HepG2 (cell line): ENCODE data around the gene TTN. TPM values are rescaled to one million over a fixed set of nuclear protein-coding genes. Genes with fewer than 3 reads are reported as not detected.

Experiments
- ATAC-seq: fragments of 200-7000 bp; cut with Tn5 transposase; 3 replicates; pipeline ENCODE4 v1.9.1; 2020; ENCODE audit warnings: mild to moderate bottlenecking, moderate library complexity
- BruUV-seq: library from RNA; stranded (reverse); fragments of 400-500 nt; replicated peaks from 2 replicates; lab custom pipeline; 2021; lab: Mats Ljungman, UMichigan
- CTCF ChIA-PET: fragments of 300-600 bp; formaldehyde crosslinking; extraction: SDS; loops from one replicate; lab custom pipeline; 2021; ENCODE audit warnings: low total read pairs, inconsistent platforms, low intra/inter-chr PET ratio; lab: Yijun Ruan, JAX
- POLR2A ChIA-PET: fragments of 350-600 bp; sonication (Branson Sonifier 250); formaldehyde crosslinking; loops from one replicate; lab custom pipeline; 2020; ENCODE audit warnings: antibody characterized with exemption, inconsistent platforms; lab: Yijun Ruan, JAX
- DNase-seq: peaks from one replicate; pipeline ENCODE4 v3.0.0-alpha.2; 2015; ENCODE audit warnings: low spot score
- FAIRE-seq: peaks from 3 replicates; lab custom pipeline; 2011; peaks lifted over from hg19 to GRCh38; lab: Jason Lieb, UNC
- H2AFZ ChIP-seq: one replicate; pipeline ENCODE4 v1.6.1; 2011; ENCODE audit warnings: low read length, inconsistent platforms
- H3K27ac ChIP-seq: fragments of 300-600 bp; 3 replicates; pipeline ENCODE4 v1.8.0; 2011; ENCODE audit warnings: mixed run types, mild to moderate bottlenecking, mixed read lengths, low read length, inconsistent platforms; ENCODE audit not compliant: insufficient read depth; ENCODE audit errors: extremely low read length
- H3K27me3 ChIP-seq, 2 experiments: fragments of 200-600 bp in 1 of 2; 2 replicates in 1 of 2; 3 replicates in 1 of 2; pipeline versions ENCODE4 v1.6.0 to v1.8.0; 2011; ENCODE audit warnings: low read length in 2 of 2, mild to moderate bottlenecking in 2 of 2, moderate library complexity in 2 of 2, inconsistent platforms in 1 of 2; ENCODE audit not compliant: insufficient read depth in 2 of 2, control insufficient read depth in 1 of 2
- H3K36me3 ChIP-seq, 2 experiments: fragments of 200-600 bp in 1 of 2; replicated peaks in 1 of 2; 2 replicates in 1 of 2; 3 replicates in 1 of 2; pipeline versions ENCODE4 v1.5.1 to v1.8.0; 2011; ENCODE audit warnings: low read length in 2 of 2, inconsistent platforms in 1 of 2; ENCODE audit not compliant: insufficient read depth in 2 of 2, control insufficient read depth in 1 of 2
- H3K4me1 ChIP-seq: 2 replicates; pipeline ENCODE4 v1.5.1; 2012; ENCODE audit warnings: low read length, inconsistent platforms; ENCODE audit not compliant: insufficient read depth
- H3K4me2 ChIP-seq: 2 replicates; pipeline ENCODE4 v1.6.0; 2011; ENCODE audit warnings: low read depth, low read length, inconsistent platforms
- H3K4me3 ChIP-seq, 3 experiments: fragments of 200-600 bp in 1 of 3; sonication (generic), shearing (Covaris generic) in 1 of 3; replicated peaks in 1 of 3; 2 replicates each; pipeline ENCODE4 v1.5.1; 2011 to 2016; ENCODE audit warnings: low read length in 3 of 3, inconsistent platforms in 2 of 3, low read depth in 2 of 3, mild to moderate bottlenecking in 2 of 3, control low read depth in 1 of 3, mixed read lengths in 1 of 3; ENCODE audit not compliant: insufficient read depth in 1 of 3
- H3K79me2 ChIP-seq: one replicate; pipeline ENCODE4 v1.6.1; 2011; ENCODE audit warnings: low read length, inconsistent platforms; ENCODE audit not compliant: insufficient read depth
- H3K9ac ChIP-seq: 2 replicates; pipeline ENCODE4 v1.6.0; 2011; ENCODE audit warnings: mild to moderate bottlenecking, low read depth, low read length, inconsistent platforms; ENCODE audit not compliant: insufficient read depth
- H3K9me3 ChIP-seq: 2 replicates; pipeline ENCODE4 v1.5.1; 2012; ENCODE audit warnings: mild to moderate bottlenecking, low read length
- H4K20me1 ChIP-seq: 2 replicates; pipeline ENCODE4 v1.6.0; 2011; ENCODE audit warnings: inconsistent platforms, mild to moderate bottlenecking, low read length, moderate library complexity; ENCODE audit not compliant: insufficient read depth
- REPIN1 ChIP-seq: sonication (generic); formaldehyde crosslinking; IDR thresholded peaks from 2 replicates; pipeline ENCODE4 v1.8.0; 2022; ENCODE audit warnings: missing genetic modification reagents, low read depth, mild to moderate bottlenecking, borderline replicate concordance
- RFX5 ChIP-seq: IDR thresholded peaks from 2 replicates; pipeline ENCODE4 v1.6.1; 2011; ENCODE audit warnings: low read depth, low read length, improper control_type of control experiment
- TEAD2 ChIP-seq: sonication (generic); formaldehyde crosslinking; IDR thresholded peaks from 2 replicates; pipeline ENCODE4 v1.9.0; 2021; ENCODE audit warnings: missing genetic modification reagents
- ZEB1 ChIP-seq: IDR thresholded peaks from 2 replicates; pipeline ENCODE4 v1.6.1; 2012; ENCODE audit warnings: mild to moderate bottlenecking, low read depth, inconsistent platforms; ENCODE audit not compliant: insufficient replicate concordance
- WGBS: methylation state at CpG from one replicate; pipeline ENCODE4 v1.1.6; 2017; ENCODE audit warnings: low lambda C conversion rate; 5-methylcytosine and 5-hydroxymethylcytosine counted together
- in situ Hi-C: cut with HindIII; loops from 2 replicates; pipeline ENCODE4 v1.10.0; 2017; ENCODE audit warnings: low pct_unique_long_range_greater_than_20kb; ENCODE audit not compliant: extremely low pct_ligation_motif_present
- intact Hi-C: fragments of 100-400 bp; cut with micrococcal nuclease; formaldehyde crosslinking; loops from one replicate; pipeline ENCODE4 v1.10.0; 2022; ENCODE audit not compliant: unreplicated experiment
- polyA plus RNA-seq, 8 experiments: library from polyadenylated mRNA; depleted of rRNA in 3 of 8; stranded (reverse) in 7 of 8; unstranded in 1 of 8; fragments of >200 nt; fragmentation: Illumina TruSeq in 4 of 8; extraction: Trizol in 4 of 8; gene quantifications; 2 replicates each; pipeline versions ENCODE4 v1.2.1 to v1.2.3, GENCODE V29; 2011 to 2016; ENCODE audit warnings: low read depth in 4 of 8, missing spikeins in 1 of 8, mixed read lengths in 1 of 8; ENCODE audit not compliant: insufficient read depth in 1 of 8
- total RNA-seq, 5 experiments: library from RNA; depleted of rRNA; stranded (reverse); fragments of >200 nt; fragmentation: Illumina TruSeq; extraction: Trizol; gene quantifications; 2 replicates each; pipeline ENCODE4 v1.2.3, GENCODE V29; 2016; ENCODE audit warnings: low read depth in 1 of 5
- TF ChIP-seq, protein P1 (sequence below): fragments of 450-650 bp; IDR thresholded peaks from 2 replicates; pipeline ENCODE4 v1.6.1; 2016
- TF ChIP-seq, protein P2 (sequence below): sonication (generic); formaldehyde crosslinking; conservative IDR thresholded peaks from 2 replicates; pipeline ENCODE4 v1.4.0; 2020; ENCODE audit warnings: missing genetic modification reagents
- TF ChIP-seq, protein P3 (sequence below): sonication (generic); formaldehyde crosslinking; IDR thresholded peaks from 2 replicates; pipeline ENCODE4 v1.5.0; 2020; ENCODE audit warnings: mild to moderate bottlenecking, missing genetic modification reagents
- TF ChIP-seq, protein P4 (sequence below): sonication (generic); formaldehyde crosslinking; IDR thresholded peaks from 2 replicates; pipeline ENCODE4 v1.4.0; 2020; ENCODE audit warnings: missing genetic modification reagents
- TF ChIP-seq, protein P5 (sequence below): sonication (generic); formaldehyde crosslinking; IDR thresholded peaks from 2 replicates; pipeline ENCODE4 v1.5.0; 2020; ENCODE audit warnings: missing genetic modification reagents
- TF ChIP-seq, protein P6 (sequence below): sonication (generic); formaldehyde crosslinking; IDR thresholded peaks from 2 replicates; pipeline ENCODE4 v1.4.0; 2020; ENCODE audit warnings: missing genetic modification reagents

TTN gene
- total and polyA plus RNA-seq, 2 of the 13 experiments (the other 11 are each of a cell fraction or from before 2014, with no cell fraction given), result under 0.01 TPM

DNA sequence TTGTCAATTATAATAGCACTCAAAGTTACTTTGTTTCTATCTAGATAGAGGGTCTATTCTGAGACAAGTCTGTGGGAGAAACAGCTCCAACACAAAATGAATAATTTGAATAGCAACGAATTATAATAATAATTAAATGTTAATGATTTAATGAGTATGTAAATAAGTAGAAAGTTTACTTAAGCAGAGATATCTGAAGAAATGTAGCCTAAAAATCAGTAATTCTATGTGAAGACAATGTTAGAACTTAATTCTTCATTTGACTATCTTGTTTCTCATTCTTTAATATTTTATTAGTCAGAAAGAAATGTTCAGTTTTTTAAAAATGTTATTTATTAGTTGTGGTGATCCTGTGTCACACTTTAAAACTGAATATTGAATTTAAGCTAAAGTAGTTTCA is 165.7 kb downstream of the TTN start:
- ATAC-seq (no peak), DNase-seq (no peak), FAIRE-seq (no peak)
- intact Hi-C loops, result no loop called here
- BruUV-seq, result no TSS peak
- POLR2A ChIA-PET, result no interaction called here
- H3K27ac ChIP-seq, result no peak overlapping the region
- in situ Hi-C loops, result no loop called here
- no peaks in the 10 kb centered on the region for H3K79me2 ChIP-seq
- H2AFZ ChIP-seq, result no peak overlapping the region
- no peaks in the 10 kb centered on the region for H4K20me1 ChIP-seq
- no peaks in the 10 kb centered on the region for H3K9me3 ChIP-seq
- no peaks in the 10 kb centered on the region for H3K4me1 ChIP-seq
- no peak overlapping the region for H3K4me3 ChIP-seq
- H3K9ac ChIP-seq, result no peak overlapping the region
- no peak overlapping the region for H3K4me2 ChIP-seq
- no peaks in the 10 kb centered on the region for H3K27me3 ChIP-seq
- TF ChIP-seq RFX5, result no peak
- TF ChIP-seq, protein P1, sequence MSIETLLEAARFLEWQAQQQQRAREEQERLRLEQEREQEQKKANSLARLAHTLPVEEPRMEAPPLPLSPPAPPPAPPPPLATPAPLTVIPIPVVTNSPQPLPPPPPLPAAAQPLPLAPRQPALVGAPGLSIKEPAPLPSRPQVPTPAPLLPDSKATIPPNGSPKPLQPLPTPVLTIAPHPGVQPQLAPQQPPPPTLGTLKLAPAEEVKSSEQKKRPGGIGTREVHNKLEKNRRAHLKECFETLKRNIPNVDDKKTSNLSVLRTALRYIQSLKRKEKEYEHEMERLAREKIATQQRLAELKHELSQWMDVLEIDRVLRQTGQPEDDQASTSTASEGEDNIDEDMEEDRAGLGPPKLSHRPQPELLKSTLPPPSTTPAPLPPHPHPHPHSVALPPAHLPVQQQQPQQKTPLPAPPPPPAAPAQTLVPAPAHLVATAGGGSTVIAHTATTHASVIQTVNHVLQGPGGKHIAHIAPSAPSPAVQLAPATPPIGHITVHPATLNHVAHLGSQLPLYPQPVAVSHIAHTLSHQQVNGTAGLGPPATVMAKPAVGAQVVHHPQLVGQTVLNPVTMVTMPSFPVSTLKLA, result no peak
- TF ChIP-seq, protein P2, sequence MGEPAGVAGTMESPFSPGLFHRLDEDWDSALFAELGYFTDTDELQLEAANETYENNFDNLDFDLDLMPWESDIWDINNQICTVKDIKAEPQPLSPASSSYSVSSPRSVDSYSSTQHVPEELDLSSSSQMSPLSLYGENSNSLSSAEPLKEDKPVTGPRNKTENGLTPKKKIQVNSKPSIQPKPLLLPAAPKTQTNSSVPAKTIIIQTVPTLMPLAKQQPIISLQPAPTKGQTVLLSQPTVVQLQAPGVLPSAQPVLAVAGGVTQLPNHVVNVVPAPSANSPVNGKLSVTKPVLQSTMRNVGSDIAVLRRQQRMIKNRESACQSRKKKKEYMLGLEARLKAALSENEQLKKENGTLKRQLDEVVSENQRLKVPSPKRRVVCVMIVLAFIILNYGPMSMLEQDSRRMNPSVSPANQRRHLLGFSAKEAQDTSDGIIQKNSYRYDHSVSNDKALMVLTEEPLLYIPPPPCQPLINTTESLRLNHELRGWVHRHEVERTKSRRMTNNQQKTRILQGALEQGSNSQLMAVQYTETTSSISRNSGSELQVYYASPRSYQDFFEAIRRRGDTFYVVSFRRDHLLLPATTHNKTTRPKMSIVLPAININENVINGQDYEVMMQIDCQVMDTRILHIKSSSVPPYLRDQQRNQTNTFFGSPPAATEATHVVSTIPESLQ, result no peak
- TF ChIP-seq, protein P3, sequence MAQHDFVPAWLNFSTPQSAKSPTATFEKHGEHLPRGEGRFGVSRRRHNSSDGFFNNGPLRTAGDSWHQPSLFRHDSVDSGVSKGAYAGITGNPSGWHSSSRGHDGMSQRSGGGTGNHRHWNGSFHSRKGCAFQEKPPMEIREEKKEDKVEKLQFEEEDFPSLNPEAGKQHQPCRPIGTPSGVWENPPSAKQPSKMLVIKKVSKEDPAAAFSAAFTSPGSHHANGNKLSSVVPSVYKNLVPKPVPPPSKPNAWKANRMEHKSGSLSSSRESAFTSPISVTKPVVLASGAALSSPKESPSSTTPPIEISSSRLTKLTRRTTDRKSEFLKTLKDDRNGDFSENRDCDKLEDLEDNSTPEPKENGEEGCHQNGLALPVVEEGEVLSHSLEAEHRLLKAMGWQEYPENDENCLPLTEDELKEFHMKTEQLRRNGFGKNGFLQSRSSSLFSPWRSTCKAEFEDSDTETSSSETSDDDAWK (CRISPR knock-in tag), result no peak
- TF ChIP-seq, protein P4, sequence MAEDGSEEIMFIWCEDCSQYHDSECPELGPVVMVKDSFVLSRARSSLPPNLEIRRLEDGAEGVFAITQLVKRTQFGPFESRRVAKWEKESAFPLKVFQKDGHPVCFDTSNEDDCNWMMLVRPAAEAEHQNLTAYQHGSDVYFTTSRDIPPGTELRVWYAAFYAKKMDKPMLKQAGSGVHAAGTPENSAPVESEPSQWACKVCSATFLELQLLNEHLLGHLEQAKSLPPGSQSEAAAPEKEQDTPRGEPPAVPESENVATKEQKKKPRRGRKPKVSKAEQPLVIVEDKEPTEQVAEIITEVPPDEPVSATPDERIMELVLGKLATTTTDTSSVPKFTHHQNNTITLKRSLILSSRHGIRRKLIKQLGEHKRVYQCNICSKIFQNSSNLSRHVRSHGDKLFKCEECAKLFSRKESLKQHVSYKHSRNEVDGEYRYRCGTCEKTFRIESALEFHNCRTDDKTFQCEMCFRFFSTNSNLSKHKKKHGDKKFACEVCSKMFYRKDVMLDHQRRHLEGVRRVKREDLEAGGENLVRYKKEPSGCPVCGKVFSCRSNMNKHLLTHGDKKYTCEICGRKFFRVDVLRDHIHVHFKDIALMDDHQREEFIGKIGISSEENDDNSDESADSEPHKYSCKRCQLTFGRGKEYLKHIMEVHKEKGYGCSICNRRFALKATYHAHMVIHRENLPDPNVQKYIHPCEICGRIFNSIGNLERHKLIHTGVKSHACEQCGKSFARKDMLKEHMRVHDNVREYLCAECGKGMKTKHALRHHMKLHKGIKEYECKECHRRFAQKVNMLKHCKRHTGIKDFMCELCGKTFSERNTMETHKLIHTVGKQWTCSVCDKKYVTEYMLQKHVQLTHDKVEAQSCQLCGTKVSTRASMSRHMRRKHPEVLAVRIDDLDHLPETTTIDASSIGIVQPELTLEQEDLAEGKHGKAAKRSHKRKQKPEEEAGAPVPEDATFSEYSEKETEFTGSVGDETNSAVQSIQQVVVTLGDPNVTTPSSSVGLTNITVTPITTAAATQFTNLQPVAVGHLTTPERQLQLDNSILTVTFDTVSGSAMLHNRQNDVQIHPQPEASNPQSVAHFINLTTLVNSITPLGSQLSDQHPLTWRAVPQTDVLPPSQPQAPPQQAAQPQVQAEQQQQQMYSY (CRISPR knock-in tag), result no peak
- TF ChIP-seq TEAD2 (CRISPR knock-in tag), result no peak
- TF ChIP-seq, protein P5, sequence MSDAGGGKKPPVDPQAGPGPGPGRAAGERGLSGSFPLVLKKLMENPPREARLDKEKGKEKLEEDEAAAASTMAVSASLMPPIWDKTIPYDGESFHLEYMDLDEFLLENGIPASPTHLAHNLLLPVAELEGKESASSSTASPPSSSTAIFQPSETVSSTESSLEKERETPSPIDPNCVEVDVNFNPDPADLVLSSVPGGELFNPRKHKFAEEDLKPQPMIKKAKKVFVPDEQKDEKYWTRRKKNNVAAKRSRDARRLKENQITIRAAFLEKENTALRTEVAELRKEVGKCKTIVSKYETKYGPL (CRISPR knock-in tag), result no peak
- TF ChIP-seq, protein P6, sequence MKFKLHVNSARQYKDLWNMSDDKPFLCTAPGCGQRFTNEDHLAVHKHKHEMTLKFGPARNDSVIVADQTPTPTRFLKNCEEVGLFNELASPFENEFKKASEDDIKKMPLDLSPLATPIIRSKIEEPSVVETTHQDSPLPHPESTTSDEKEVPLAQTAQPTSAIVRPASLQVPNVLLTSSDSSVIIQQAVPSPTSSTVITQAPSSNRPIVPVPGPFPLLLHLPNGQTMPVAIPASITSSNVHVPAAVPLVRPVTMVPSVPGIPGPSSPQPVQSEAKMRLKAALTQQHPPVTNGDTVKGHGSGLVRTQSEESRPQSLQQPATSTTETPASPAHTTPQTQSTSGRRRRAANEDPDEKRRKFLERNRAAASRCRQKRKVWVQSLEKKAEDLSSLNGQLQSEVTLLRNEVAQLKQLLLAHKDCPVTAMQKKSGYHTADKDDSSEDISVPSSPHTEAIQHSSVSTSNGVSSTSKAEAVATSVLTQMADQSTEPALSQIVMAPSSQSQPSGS, result no peak
- TF ChIP-seq REPIN1, result no peak
- TF ChIP-seq ZEB1, result no peak
- no peaks in the 10 kb centered on the region for H3K36me3 ChIP-seq
- CTCF ChIA-PET, result no interaction called here
- WGBS, result 0% methylated on average over 1 of the region's 1 CpG
